Activated naive CD4-positive, alpha-beta T cell treated with anti-CD3 and anti-CD28 coated beads, Interleukin-2, amount 10 ng/mL, durations not matched to agents 7 days and 5 days (primary cell): ENCODE results near the gene GPHA2.

Experiments
- CTCF ChIA-PET: fragments of 350-600 bp; sonication (Branson Sonifier 250); formaldehyde crosslinking; loops from one replicate; lab custom pipeline; 2021; ENCODE audit warnings: antibody characterized with exemption; lab: Charles Lee
- DNase-seq: peaks from one replicate; pipeline ENCODE4 v3.0.0-alpha.2; 2020
- H3K27ac Mint-ChIP-seq: one replicate; pipeline ENCODE4 v1.8.0; 2021; ENCODE audit warnings: mild to moderate bottlenecking, moderate library complexity, mixed read lengths
- H3K27me3 Mint-ChIP-seq: one replicate; pipeline ENCODE4 v1.8.0; 2021; ENCODE audit warnings: mild to moderate bottlenecking, mixed read lengths
- H3K36me3 Mint-ChIP-seq: one replicate; pipeline ENCODE4 v1.8.0; 2021; ENCODE audit warnings: mixed read lengths
- H3K4me1 Mint-ChIP-seq: one replicate; pipeline ENCODE4 v1.8.0; 2021; ENCODE audit warnings: mixed read lengths
- H3K4me3 Mint-ChIP-seq: one replicate; pipeline ENCODE4 v1.8.0; 2021; ENCODE audit warnings: mild to moderate bottlenecking, moderate library complexity, mixed read lengths
- H3K9me3 Mint-ChIP-seq: one replicate; pipeline ENCODE4 v1.8.0; 2021; ENCODE audit warnings: mixed read lengths

The GPHA2 gene

DNA sequence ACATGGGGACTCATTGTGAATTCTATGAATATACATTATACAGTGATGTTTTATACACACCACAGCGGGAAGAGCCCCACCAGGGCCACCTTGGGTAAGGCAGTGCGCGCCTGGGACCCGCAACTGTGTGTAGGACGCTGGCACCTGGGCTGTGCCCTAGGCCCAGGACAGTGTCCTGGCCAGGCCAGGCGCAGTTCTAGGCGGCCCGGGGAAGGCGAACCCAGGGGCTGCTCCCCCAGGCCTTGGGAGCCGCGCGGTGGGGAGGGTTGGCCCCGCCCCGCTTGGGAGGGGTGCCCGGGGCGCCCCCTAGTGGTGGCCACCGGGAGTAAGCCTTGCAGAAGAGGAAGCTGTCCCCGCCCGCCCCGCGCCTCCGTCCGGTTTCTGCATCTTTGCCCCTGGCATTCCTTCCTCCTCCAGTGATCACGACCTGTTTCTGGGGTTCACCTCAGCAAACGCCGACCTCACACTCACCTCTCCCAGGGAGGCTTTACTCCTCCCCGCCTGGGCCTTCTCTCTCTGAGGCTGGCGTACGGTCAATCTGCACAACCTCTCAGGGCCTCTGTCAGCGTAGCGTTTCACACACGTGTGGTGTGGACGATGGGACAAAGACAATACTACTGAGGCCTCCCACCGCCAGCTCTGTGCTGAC is 47.8 kb downstream of the GPHA2 start:
- Mint-ChIP-seq H3K9me3 (no peaks in the 10 kb centered on the region), H3K27me3 (no peaks in the 10 kb centered on the region), H3K27ac (peak overlapping the region; percentile 39), H3K4me3 (peak overlapping the region; percentile 32), H3K36me3 (no peaks in the 10 kb centered on the region), H3K4me1 (peaks cover 36% of the 10 kb centered on the region)
- peak; percentile 88 for DNase-seq
- CTCF ChIA-PET: interaction anchor here (0.6 to 31.5 kb wide), 10 partner anchors 11 to 102 kb away, joined by 3 to 592 read pairs (median 5); partner anchors contain the start of gene CDC42BPG

DNA sequence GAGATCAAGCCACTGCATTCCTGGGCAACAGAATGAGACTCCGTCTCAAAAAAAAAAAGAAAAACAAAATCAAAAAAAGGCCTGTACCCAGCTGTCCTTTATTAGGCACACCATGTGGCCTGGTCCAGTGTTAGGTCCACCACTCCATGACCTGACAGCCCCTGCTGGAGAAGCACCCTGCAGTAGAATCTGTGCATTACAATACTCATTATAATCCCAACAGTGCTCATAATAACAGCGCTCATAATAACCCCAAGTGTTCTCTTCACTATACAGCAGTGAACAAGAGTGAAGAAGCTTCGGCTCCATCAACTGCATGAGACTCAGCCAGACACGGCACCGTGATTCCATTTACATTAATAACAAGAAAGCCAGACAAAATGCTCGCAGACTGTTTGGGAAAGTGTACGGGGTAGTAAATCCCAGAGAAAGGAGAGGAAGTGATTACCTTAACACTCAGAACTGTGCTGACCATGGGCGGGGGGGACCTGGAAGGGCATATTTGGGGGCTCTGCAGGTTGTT is 48.4 kb downstream of the GPHA2 start:
- no peaks in the 10 kb centered on the region for H3K27me3 Mint-ChIP-seq
- no peak overlapping the region for H3K4me3 Mint-ChIP-seq
- H3K36me3 Mint-ChIP-seq: no peaks in the 10 kb centered on the region
- H3K27ac Mint-ChIP-seq: peak overlapping the region; percentile 39
- H3K4me1 Mint-ChIP-seq: peaks cover 37% of the 10 kb centered on the region
- H3K9me3 Mint-ChIP-seq: no peaks in the 10 kb centered on the region
- no peak for DNase-seq
- CTCF ChIA-PET: interaction anchor here (1.1 to 31.5 kb wide), 6 partner anchors 18 to 126 kb away, joined by 3 to 592 read pairs (median 12); partner anchors contain the start of gene CDC42BPG

DNA sequence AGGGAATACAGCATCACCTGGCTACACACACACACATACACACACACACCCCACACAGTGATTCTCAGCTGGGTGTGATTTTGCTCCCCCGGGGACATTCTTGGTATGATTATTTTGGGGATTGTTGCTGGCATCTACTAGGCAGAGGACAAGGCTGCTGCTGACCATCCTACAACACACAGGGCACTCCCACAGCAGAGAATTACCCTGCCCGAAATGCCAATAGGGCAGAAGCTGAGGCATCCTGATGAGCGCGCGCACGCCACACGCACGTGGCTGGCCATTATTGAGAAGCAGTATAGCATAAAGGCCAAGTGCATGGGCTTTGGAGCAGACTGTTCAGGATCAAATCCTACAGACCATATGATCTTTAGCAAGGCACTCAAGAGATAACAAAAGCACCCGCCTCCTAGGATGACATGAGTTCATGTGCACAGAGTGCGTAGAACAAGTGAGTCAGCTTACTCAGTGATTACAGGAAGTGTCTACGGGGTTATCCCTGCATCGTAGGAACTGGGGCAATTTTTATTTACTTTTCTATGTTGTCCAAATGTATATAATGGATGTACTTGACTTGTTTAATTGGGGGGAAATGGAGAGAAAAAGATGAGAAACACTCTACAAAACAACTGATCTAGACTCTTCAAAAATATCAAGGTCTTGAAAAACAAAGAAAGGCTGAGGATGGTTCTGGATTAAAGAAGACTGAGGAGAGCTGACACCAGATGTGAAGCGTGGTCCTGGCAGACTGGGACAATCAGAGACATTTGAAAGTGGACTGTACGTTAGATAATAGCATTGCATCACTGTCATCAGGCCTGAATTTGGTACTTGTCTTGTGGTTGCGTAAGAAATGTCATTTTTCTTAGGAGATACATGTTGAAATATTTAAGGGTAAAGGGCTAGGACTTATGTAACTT is 50.1 kb downstream of the GPHA2 start:
- DNase-seq: peak; percentile 47
- Mint-ChIP-seq H3K27ac (peak overlapping the region; percentile 69), H3K4me1 (peaks cover 47% of the 10 kb centered on the region), H3K36me3 (no peaks in the 10 kb centered on the region), H3K27me3 (no peaks in the 10 kb centered on the region), H3K9me3 (no peaks in the 10 kb centered on the region), H3K4me3 (no peak overlapping the region)
- CTCF ChIA-PET: interaction anchor here (1.0 to 31.5 kb wide), 7 partner anchors 8 to 36 kb away, joined by 3 to 592 read pairs (median 6); partner anchors contain the start of gene CDC42BPG
